Stomach (tissue), 4 donors: ENCODE measurements around the gene PLXNA2.

Experiments
- CTCF ChIP-seq, 7 experiments: fragments of 450-650 bp in 4 of 7; fragments of 200-600 bp in 3 of 7; sonication (generic) in 3 of 7; IDR thresholded peaks; one replicate each; pipeline ENCODE4 v1.5.1; 2016 to 2019; ENCODE audit warnings: antibody characterized with exemption in 7 of 7, control low read depth in 2 of 7, mild to moderate bottlenecking in 1 of 7
- EP300 ChIP-seq: sonication (generic); formaldehyde crosslinking; IDR thresholded peaks from one replicate; pipeline ENCODE4 v1.6.1; 2017; ENCODE audit warnings: antibody characterized with exemption
- POLR2A ChIP-seq, 4 donors: fragments of 450-650 bp; IDR thresholded peaks; one replicate each; pipeline ENCODE4 v1.6.1; 2016; ENCODE audit warnings: antibody characterized with exemption in 4 of 4, control low read depth in 2 of 4, mild to moderate bottlenecking in 1 of 4, moderate library complexity in 1 of 4
- POLR2AphosphoS5 ChIP-seq, 3 donors: sonication (generic); formaldehyde crosslinking; IDR thresholded peaks; one replicate each; pipeline ENCODE4 v1.6.1; 2016; ENCODE audit warnings: antibody characterized with exemption in 3 of 3

GRCh38 chr1:208219659-208220282, 24.4 kb downstream of the PLXNA2 start:
- TF ChIP-seq CTCF (IDR thresholded peaks at IDR 0.05), result no peak
- peak; percentile 28 to 41 (median 37) for TF ChIP-seq POLR2AphosphoS5 (IDR thresholded peaks at IDR 0.05)
- no peak for TF ChIP-seq POLR2A (IDR thresholded peaks at IDR 0.05)
- peak; percentile 34 for TF ChIP-seq EP300
